Hematopoietic multipotent progenitor cell treated with erythropoietin and hydrocortisone succinate and interleukin-3 and kit ligand, for 6 days (in vitro differentiated cells): Measurements from ENCODE around the gene SEL1L3.
"Not testable (repeated sequence)": the region's sequence is repeated elsewhere in the genome, so short reads cannot be mapped to it uniquely, and the experiment has no call there.

ENCODE experiments used
- DNase-seq: peaks from one replicate; pipeline ENCODE4 v3.0.0-alpha.2; 2015

SEL1L3 gene

GRCh38 chr4:25879587-25879986 is 16.8 kb upstream of the SEL1L3 start:
- DNase-seq = no peak

GRCh38 chr4:25879091-25879584 is 16.4 kb upstream of the SEL1L3 start:
- no peak for DNase-seq

GRCh38 chr4:25878676-25879075 is 15.9 kb upstream of the SEL1L3 start:
- DNase-seq = no peak

- no peak for DNase-seq
Observed at GRCh38 chr4:25875281-25875745, 12.5 kb upstream of the SEL1L3 start.

GRCh38 chr4:25874655-25875054 is 11.9 kb upstream of the SEL1L3 start:
- no peak for DNase-seq

- no peak for DNase-seq
Observed at GRCh38 chr4:25873632-25874129, 10.9 kb upstream of the SEL1L3 start.

- DNase-seq = no peak
Observed at GRCh38 chr4:25872851-25873631, 10.3 kb upstream of the SEL1L3 start.

- no peak for DNase-seq
Observed at GRCh38 chr4:25870081-25870480, 7.3 kb upstream of the SEL1L3 start.

GRCh38 chr4:25867781-25868294 is 5.0 kb upstream of the SEL1L3 start:
- DNase-seq = no peak

- DNase-seq = not testable (repeated sequence)
Observed at GRCh38 chr4:25866401-25866800, 3.6 kb upstream of the SEL1L3 start.

- peak; percentile 44 for DNase-seq
Observed at GRCh38 chr4:25865586-25865985, 2.8 kb upstream of the SEL1L3 start.

- DNase-seq = no peak
Observed at GRCh38 chr4:25863831-25864418, 1.1 kb upstream of the SEL1L3 start.

GRCh38 chr4:25863347-25863784 is 578 bp upstream of the SEL1L3 start:
- no peak for DNase-seq

- DNase-seq = peak; percentile 65
Observed at GRCh38 chr4:25861951-25862410, 807 bp downstream of the SEL1L3 start.

- peak; percentile 91 for DNase-seq
Observed at GRCh38 chr4:25861280-25861950, 1.4 kb downstream of the SEL1L3 start.

GRCh38 chr4:25860586-25861279 is 2.1 kb downstream of the SEL1L3 start:
- DNase-seq = peak; percentile 69

GRCh38 chr4:25859429-25860148 is 3.2 kb downstream of the SEL1L3 start:
- peak; percentile 51 for DNase-seq

- no peak for DNase-seq
Observed at GRCh38 chr4:25857851-25858400, 4.9 kb downstream of the SEL1L3 start.

- DNase-seq = no peak
Observed at GRCh38 chr4:25857403-25857802, 5.4 kb downstream of the SEL1L3 start.

GRCh38 chr4:25856756-25857155 is 6.0 kb downstream of the SEL1L3 start:
- no peak for DNase-seq

GRCh38 chr4:25852103-25852502 is 10.7 kb downstream of the SEL1L3 start:
- DNase-seq = no peak
